ENCODE data around the gene NPNT.
A peak's percentile ranks its signal among the peaks of the same experiment; 100 is the strongest.
"Not testable (repeated sequence)": the region's sequence is repeated elsewhere in the genome, so short reads cannot be mapped to it uniquely, and the experiment has no call there.

The NPNT gene

GRCh38 chr4:105894660-105895582, at the start of gene NPNT:
NPNT (plus strand) TSS chr4:105895471; CDS start chr4:105895653, 182 bp downstream.
- DNase-seq (ENCODE audit: low spot score): peak; percentile 65

DNA sequence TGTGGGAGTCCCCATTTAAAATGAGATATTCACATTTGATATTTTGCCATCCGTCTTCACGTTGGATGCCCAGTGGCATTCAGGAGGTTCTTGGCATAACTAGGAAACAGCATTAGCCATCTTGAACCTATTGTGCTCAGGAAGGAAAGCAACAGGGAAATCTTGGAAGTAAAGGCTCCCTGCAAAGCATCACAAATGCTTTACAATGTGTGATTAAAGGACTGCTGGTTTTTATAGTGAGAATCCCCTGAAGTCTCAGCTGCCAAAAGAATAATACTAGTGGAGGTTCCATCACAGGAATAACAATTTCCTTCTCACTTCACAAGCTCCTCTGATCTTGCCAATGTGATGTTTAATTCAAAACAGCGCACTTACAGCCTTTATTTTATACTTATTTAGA, 49.7 kb upstream of the NPNT start:
- DNase-seq (ENCODE audit: low spot score): no peak

GRCh38 chr4:105848359-105848758, 46.9 kb upstream of the NPNT start:
- not testable (repeated sequence) for DNase-seq (ENCODE audit: low spot score)

DNA sequence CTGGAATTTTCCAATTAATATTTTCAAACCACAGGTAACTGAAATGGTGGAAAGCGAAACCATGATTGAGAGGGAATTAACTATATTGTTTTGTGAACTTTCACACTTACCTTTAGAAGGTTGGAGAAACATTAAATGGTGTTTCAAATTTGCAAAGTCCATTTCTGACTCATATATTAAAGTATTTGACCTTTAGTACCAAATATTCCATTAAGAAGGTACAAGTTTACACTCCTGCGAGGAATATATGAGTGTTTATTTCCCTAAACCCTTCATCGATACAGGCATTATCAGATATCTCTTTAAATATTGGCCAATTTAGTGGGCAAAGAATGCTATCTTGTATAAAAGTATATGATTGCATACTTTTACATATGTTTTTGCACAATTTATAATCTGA, 44.1 kb upstream of the NPNT start:
- DNase-seq (ENCODE audit: low spot score): no peak

DNA sequence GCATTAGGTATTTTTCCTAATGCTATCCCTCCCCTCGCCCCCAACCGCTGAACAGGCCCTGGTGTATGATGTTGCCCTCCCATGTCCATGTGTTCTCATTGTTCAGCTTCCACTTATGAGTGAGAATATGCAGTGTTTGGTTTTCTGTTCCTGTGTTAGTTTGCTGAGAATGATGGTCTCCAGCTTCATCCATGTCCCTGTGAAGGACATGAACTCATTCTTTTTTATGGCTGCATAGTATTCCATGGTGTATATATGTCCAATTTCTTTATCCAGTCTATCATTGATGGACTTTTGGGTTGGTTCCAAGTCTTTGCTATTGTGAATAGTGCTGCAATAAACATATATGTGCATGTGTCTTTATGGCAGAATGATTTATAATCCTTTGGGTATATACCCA, 43.0 kb upstream of the NPNT start:
- not testable (repeated sequence) for DNase-seq (ENCODE audit: low spot score)

- DNase-seq (ENCODE audit: low spot score): no peak
Measured at GRCh38 chr4:105858466-105859040, 36.7 kb upstream of the NPNT start.

DNA sequence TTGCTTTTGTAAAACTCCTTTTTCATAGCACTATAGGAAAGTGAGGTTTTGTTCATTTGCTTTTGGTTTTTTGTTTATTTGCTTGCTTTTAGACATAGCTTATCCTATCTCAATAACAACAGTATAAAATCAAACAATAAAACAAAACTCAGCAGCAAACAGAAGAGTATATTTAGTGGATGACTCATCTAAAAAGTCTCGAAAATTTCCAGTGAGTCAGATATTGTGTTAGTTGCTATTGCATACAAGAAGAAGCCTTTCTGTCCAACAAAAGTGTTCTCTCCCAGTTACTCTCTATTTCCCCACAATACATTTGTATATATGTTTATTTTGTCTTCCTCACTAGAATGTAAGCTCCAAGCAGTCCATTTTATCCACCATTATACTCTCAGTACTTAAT, 36.0 kb upstream of the NPNT start:
- peak; percentile 64 for DNase-seq (ENCODE audit: low spot score)

- DNase-seq (ENCODE audit: low spot score): no peak
Measured at GRCh38 chr4:105870963-105871362, 24.3 kb upstream of the NPNT start.

DNA sequence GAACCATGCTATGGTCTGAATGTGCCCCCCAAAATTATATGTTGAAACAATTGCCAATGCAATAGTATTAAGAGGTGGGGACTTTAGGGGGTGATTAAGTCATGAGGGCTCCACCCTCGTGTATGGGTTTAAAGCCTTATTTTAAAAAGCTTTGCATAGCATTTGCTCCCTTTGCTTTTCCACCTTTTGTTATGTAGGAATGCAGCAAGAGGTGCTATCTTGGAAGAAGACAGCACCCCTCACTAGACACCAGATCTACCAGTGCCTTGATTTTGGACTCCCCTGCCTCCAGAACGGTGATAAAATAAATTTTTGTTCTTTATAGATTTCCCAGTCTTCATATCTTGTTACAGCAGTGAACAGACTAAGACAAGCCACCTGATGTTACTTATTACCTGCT, 23.3 kb upstream of the NPNT start:
- no peak for DNase-seq (ENCODE audit: low spot score)

DNA sequence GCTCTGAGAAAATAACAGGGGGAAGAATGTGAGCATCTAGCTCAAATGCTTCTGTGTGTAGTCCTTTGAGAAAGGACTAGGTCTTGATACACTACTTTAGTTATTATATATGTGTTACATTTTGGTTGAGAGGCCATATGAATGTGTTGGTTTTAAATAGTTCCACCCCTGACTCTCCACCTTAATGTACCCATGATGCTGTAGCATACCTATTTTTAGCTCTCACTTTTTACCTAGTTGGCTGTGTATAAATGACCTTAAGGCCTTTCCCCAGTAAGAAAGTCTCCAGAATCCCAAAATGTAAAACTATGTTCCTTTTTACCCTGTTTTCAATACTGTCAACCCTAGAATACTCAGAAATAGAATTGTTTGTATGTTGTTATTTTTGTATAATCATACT, 20.0 kb upstream of the NPNT start:
- DNase-seq (ENCODE audit: low spot score): no peak

DNA sequence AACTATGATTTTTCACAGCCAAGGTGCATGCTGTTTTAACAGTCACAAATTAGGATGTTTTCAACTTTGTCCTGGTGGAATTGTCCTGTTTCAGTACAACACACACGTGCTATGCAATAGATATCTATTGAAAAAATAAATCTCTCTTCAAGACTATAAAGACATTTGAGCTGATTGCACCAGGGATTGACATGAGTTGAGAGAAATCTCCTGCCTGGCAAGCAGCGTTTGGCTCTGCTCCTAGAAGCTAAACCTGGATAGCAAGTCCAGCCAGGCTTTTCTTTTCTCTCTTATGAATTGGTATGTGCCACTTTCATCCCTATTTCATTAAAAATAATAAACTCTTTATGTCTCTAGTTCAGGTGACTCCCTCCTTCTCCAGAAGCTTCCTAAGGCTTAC, 16.6 kb upstream of the NPNT start:
- no peak for DNase-seq (ENCODE audit: low spot score)

DNA sequence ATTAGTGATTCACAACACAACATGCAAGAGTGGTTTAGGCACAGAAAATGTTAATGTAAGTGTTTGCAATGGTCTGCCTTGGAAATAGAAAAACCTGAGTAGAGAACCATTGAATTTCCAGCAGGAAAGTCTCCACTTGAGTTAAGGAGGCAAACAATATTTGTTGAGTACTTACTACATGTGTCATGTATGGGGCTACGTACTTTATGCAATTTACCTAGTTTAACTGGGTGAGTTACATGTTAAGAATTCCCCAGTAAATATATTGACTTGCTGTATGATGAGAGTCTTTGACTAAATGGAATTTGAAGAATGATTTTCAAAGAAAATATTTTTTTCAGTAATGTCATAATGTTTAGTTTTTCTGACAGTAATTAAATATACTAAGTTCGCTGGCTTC, 7.8 kb upstream of the NPNT start:
- DNase-seq (ENCODE audit: low spot score): no peak

DNA sequence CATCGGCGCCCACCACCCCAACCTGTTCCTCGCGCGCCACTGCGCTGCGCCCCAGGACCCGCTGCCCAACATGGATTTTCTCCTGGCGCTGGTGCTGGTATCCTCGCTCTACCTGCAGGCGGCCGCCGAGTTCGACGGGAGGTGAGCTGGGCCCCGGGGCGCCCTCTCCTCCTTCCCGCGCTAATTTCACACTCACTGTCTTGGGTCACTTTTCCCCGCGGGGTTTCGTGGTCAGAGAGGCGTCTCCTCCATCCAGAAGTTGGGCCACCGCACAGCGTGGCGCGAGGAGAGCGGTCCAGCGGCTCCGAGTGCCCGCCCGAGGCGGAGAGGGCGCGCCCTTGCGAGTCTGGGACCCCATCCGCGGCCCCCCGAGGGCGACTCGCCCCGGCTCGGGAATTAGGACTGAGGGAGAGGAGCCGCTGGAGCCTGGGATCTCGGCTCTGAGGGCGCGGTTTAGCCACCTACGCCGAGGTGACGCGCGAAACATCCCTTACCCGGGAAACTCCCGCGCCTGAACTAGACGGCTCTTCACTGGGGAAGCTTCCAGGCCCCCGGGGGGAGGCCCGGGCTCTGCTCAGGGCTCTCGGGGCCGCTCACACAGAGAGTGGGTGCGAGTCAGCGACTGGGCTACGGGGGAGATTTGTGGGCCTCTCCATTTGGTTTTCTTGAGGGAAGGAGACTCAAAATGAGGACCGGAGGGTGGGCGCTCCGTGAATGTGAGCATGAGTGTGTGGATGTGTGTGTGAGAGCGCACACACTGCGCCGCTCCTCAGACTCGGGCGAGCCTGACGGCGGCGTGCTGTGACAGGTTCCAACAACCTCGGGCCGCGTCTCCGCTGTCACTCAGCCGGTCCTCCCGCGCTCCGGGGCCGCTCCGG, 551 bp downstream of the NPNT start:
- peak; percentile 34 for DNase-seq (ENCODE audit: low spot score)

GRCh38 chr4:105896461-105896942, 1.2 kb downstream of the NPNT start:
- DNase-seq (ENCODE audit: low spot score): no peak

DNA sequence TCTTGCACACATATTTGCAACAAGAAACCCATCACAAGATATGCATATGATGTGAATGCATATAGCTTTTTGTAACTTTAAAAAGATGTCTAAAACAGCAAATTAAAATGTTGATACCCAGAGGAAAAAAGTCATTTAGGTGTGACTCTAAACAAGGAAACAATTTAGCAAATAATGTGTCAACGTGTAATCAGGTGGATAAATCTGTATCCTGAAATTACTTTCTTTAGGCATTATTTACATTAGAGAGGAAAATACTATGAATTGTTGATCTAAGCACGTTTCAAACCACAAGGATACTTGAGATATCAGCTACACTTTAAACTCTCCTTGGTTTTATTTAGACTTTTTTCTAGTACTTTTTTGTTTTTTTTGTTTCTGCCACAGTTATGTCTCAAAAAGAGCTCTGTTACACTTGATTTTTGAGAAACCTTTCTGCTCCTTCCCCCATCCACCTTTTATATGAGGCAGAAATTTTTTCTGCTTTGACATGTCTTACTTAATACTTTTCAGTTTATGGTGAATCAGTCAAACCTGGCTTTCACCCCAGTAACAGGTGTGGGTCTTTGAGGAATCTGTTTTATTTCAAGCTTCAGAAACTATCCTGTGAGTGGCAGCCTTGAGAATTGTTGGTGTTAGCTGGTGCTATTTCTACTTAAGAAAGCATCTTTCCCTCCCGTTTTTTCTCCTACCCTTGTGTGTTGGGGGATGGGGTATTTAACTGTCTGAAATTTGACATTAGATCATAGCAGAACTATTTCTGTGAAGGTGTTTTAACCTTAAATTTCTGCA, 1.9 kb downstream of the NPNT start:
- no peak for DNase-seq (ENCODE audit: low spot score)

DNA sequence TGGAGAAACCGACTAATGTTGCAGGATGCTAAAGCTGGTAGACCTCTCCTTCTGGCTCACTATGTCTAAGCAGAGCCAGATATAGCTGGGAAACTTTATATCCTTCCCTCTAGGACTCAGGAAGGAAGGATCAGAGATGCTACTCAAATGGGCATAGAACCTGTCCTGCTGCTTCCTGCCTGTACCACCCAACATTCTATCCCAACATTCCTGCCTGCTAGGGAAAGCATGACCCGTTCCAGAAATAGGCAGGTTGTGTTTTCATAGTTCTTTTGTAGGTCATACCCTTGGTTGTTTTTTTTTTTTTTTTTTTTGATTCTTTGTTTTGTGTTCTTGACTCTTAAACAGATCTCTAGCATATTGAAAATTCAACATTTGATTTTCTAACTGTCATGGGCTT, 5.3 kb downstream of the NPNT start:
- DNase-seq (ENCODE audit: low spot score): no peak

- DNase-seq (ENCODE audit: low spot score): no peak
Measured at GRCh38 chr4:105902550-105903262, 7.4 kb downstream of the NPNT start.

GRCh38 chr4:105909787-105910281, 14.6 kb downstream of the NPNT start:
- DNase-seq (ENCODE audit: low spot score): peak; percentile 85

DNA sequence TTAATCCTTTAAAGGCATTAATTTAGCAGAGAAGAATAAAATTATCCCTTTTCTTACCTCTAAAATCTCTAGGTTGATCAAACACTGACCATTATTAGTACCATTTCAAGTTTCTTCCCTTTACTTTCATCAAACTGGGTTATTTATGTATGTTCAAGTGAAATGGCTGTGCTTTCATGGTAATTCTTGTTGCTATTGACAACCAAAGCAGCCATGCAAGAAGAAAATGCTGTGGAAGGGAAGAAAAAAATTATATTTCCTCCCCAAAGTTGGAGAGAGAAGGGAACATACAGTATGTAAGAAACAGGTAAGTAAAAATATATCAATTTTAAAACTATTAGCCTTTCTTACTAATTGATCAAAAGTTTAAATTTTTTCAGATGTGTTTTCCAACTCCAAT, 16.2 kb downstream of the NPNT start:
- DNase-seq (ENCODE audit: low spot score): no peak

- DNase-seq (ENCODE audit: low spot score): no peak
Measured at GRCh38 chr4:105912633-105913032, 17.4 kb downstream of the NPNT start.

- DNase-seq (ENCODE audit: low spot score): no peak
Measured at GRCh38 chr4:105917171-105917685, 22.0 kb downstream of the NPNT start.

Data from LoVo (cell line).